ENCODE data around the gene RASGRP1. TPM values are rescaled to one million over a fixed set of nuclear protein-coding genes. Genes with fewer than 3 reads are reported as not detected.

Gene RASGRP1
- total RNA-seq, 1 experiment from 2014 or later: 2.8 TPM

- DNase-seq (ENCODE audit: low spot score): no peak
- ChIA-PET CTCF (interaction anchor here (1.6 kb wide), 1 partner anchor 12 kb away, joined by 7 read pairs; no protein-coding TSS in a partner anchor), POLR2A (no interaction called here)
- Mint-ChIP-seq H3K36me3 (peaks cover 2% of the 10 kb centered on the region; the same call in 1 of the 2 replicates), H3K4me1 (peaks cover 7% of the 10 kb centered on the region), H3K27me3 (ENCODE audit: low read depth) (peaks cover 3% of the 10 kb centered on the region), H3K9me3 (peaks cover 13% of the 10 kb centered on the region), H3K4me3 (no peak overlapping the region), H3K27ac (no peak overlapping the region)
- TF ChIP-seq NFYB (CRISPR knock-in tag; conservative IDR thresholded peaks at IDR 0.05; ENCODE audit: low read depth) (no peak), EMX1 (CRISPR knock-in tag; IDR thresholded peaks at IDR 0.05) (no peak), AFF4 (CRISPR knock-in tag; IDR thresholded peaks at IDR 0.05; ENCODE audit: borderline replicate concordance) (no peak), TP53 (CRISPR knock-in tag; IDR thresholded peaks at IDR 0.05) (no peak), SMAD4 (CRISPR knock-in tag; IDR thresholded peaks at IDR 0.05) (no peak), ELF4 (CRISPR knock-in tag; IDR thresholded peaks at IDR 0.05; ENCODE audit: low read depth) (no peak)
- ATAC-seq: no peak
Measured at GRCh38 chr15:38576261-38576660, 11.6 kb upstream of the RASGRP1 start.

- ATAC-seq (peak; percentile 40), DNase-seq (ENCODE audit: low spot score) (no peak)
- Mint-ChIP-seq H3K9me3 (no peaks in the 10 kb centered on the region), H3K4me3 (peak overlapping the region; percentile 74), H3K27me3 (ENCODE audit: low read depth) (peaks cover 37% of the 10 kb centered on the region), H3K27ac (no peak overlapping the region), H3K36me3 (no peaks in the 10 kb centered on the region), H3K4me1 (peaks cover 15% of the 10 kb centered on the region)
- ChIA-PET CTCF (interaction anchor here (2.1 to 4.3 kb wide), 5 partner anchors 83 to 134 kb away, joined by 40 to 93 read pairs (median 45); no protein-coding TSS in a partner anchor), POLR2A (no interaction called here)
- no peak for TF ChIP-seq USF2 (CRISPR knock-in tag; IDR thresholded peaks at IDR 0.05)
- no peak for TF ChIP-seq ATF2 (CRISPR knock-in tag; IDR thresholded peaks at IDR 0.05; ENCODE audit: borderline replicate concordance, low read depth)
- TF ChIP-seq AFF4 (CRISPR knock-in tag; IDR thresholded peaks at IDR 0.05; ENCODE audit: borderline replicate concordance): no peak
- TF ChIP-seq GRHL2 (CRISPR knock-in tag; IDR thresholded peaks at IDR 0.05; ENCODE audit: insufficient replicate concordance, severe bottlenecking): no peak
- no peak for TF ChIP-seq TP53 (CRISPR knock-in tag; IDR thresholded peaks at IDR 0.05)
- TF ChIP-seq EMX1 (CRISPR knock-in tag; IDR thresholded peaks at IDR 0.05): no peak
- TF ChIP-seq ZNF317 (CRISPR knock-in tag; IDR thresholded peaks at IDR 0.05; ENCODE audit: borderline replicate concordance, low read depth): no peak
- no peak for TF ChIP-seq ZNF396 (CRISPR knock-in tag; IDR thresholded peaks at IDR 0.05; ENCODE audit: borderline replicate concordance)
- no peak for TF ChIP-seq FOXK1 (CRISPR knock-in tag; IDR thresholded peaks at IDR 0.05)
- no peak for TF ChIP-seq NR1H2 (CRISPR knock-in tag; IDR thresholded peaks at IDR 0.05)
- TF ChIP-seq ZNF232 (CRISPR knock-in tag; IDR thresholded peaks at IDR 0.05): no peak
- TF ChIP-seq NFE2L1 (CRISPR knock-in tag; IDR thresholded peaks at IDR 0.05): no peak
- no peak for TF ChIP-seq USF1 (CRISPR knock-in tag; IDR thresholded peaks at IDR 0.05)
Measured at GRCh38 chr15:38565287-38565670, 665 bp upstream of the RASGRP1 start.
